Measurements from ENCODE around the gene ANKS6. TPM values are rescaled to one million over a fixed set of nuclear protein-coding genes. Genes with fewer than 3 reads are reported as not detected.

Gene ANKS6
- total and polyA plus RNA-seq, 10 of the 15 experiments (the other 5 are each of a cell fraction or from before 2014, with no cell fraction given), result 2.0 to 16.2 (median 6.1) TPM

DNA sequence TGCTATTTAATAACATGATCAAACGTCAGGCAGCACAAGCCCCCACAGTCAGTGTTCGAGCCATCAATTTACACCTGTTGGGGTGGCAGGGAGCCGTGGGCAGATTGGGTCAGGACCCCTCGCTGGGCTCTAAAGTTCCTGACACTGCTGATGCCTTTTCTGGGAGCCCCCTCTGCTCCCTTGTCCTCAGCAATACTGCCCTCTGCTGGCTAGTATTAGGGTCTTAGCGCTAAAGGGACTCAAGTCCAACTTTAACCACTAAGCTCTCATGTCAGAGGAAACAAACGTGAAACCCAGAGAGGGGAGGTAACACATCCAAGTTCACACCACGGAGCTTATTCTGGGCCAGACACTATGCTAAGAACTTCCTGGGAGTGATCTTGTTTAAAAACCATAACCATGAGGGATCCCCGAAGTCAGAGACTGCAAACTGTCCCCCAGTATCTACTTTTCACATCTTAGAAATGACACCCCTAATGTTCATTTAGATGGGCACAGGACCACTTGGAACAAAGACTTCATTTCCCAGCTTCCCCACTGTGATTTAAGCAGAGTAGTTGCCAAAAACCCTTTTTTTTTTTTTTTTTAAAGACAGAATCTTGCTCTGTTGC, 20.4 kb downstream of the ANKS6 start:
- POLR2A ChIA-PET, result no interaction called here
- H2AFZ ChIP-seq (ENCODE audit: control insufficient read depth, low read depth, low read length), result no peak overlapping the region

More for the DNA sequence above, 20.4 kb downstream of the ANKS6 start:
- ChIA-PET CTCF (interaction anchor here (0.6 to 5.4 kb wide), 36 partner anchors 9 to 1094 kb away, joined by 3 to 97 read pairs (median 4); partner anchors contain the start of genes GALNT12 and TRMO), SMC1A (ENCODE audit: uncharacterized antibody, unreplicated experiment) (interaction anchor here (0.7 to 3.1 kb wide), 8 partner anchors 9 to 657 kb away, joined by 3 to 13 read pairs (median 6); partner anchors contain the start of gene TRIM14), RAD21 (ENCODE audit: unreplicated experiment) (interaction anchor here (0.7 to 4.4 kb wide), 4 partner anchors 8 to 464 kb away, joined by 3 to 24 read pairs (median 13); no protein-coding TSS in a partner anchor)
- Histone ChIP-seq H3K27me3 (replicated peaks in 1 of 2; ENCODE audit: control insufficient read depth in 2 of 2, insufficient read depth in 2 of 2, low read length in 1 of 2) (no peaks in the 10 kb centered on the region), H3K4me1 (ENCODE audit: control insufficient read depth, insufficient read depth, low read length) (no peaks in the 10 kb centered on the region), H3K4me3 (no peak overlapping the region), H3K9me3 (replicated peaks; ENCODE audit: control insufficient read depth, insufficient read depth, low read length) (no peaks in the 10 kb centered on the region), H3K36me3 (ENCODE audit: control insufficient read depth in 2 of 2, insufficient read depth in 2 of 2, low read length in 1 of 2) (no peaks in the 10 kb centered on the region), H4K20me1 (ENCODE audit: control insufficient read depth, insufficient read depth) (no peaks in the 10 kb centered on the region), H3K4me2 (ENCODE audit: control insufficient read depth, insufficient read depth) (no peak overlapping the region), H3K9ac (ENCODE audit: control insufficient read depth, insufficient read depth, low read length) (no peak overlapping the region), H3K79me2 (ENCODE audit: control insufficient read depth, insufficient read depth, low read length) (no peaks in the 10 kb centered on the region), H3K27ac (ENCODE audit: control insufficient read depth, insufficient read depth) (no peak overlapping the region)
- TF ChIP-seq YY1 (IDR thresholded peaks at IDR 0.05; ENCODE audit: low read depth, low read length) (0 out of 2 replicates have a peak, but pooled peaks have one; percentile 35), SMC3 (IDR thresholded peaks at IDR 0.05; ENCODE audit: borderline replicate concordance, low read length) (peak; percentile 86), MYC (IDR thresholded peaks at IDR 0.05; ENCODE audit: insufficient read depth, insufficient read length, insufficient replicate concordance, low read length, severe bottlenecking) (no peak), SRF (IDR thresholded peaks at IDR 0.05; ENCODE audit: low read depth in 2 of 2, low read length in 2 of 2) (0 out of 4 replicates have a peak, but pooled peaks of 1 of the 2 experiments have one; percentile 1), RAD21 (IDR thresholded peaks at IDR 0.05; ENCODE audit: insufficient read depth, low read depth, low read length) (peak; percentile 90), SIX5 (IDR thresholded peaks at IDR 0.05; ENCODE audit: low read depth, low read length, severe bottlenecking) (no peak), FOXM1 (IDR thresholded peaks at IDR 0.05; ENCODE audit: low read depth, low read length) (0 out of 2 replicates have a peak, but pooled peaks have one; percentile 15), ZZZ3 (IDR thresholded peaks at IDR 0.05; ENCODE audit: control insufficient read depth, insufficient read length, low read depth) (no peak), ZNF24 (IDR thresholded peaks at IDR 0.05) (no peak), ZBED1 (IDR thresholded peaks at IDR 0.05; ENCODE audit: borderline replicate concordance) (no peak)
- TF ChIP-seq, protein P1, sequence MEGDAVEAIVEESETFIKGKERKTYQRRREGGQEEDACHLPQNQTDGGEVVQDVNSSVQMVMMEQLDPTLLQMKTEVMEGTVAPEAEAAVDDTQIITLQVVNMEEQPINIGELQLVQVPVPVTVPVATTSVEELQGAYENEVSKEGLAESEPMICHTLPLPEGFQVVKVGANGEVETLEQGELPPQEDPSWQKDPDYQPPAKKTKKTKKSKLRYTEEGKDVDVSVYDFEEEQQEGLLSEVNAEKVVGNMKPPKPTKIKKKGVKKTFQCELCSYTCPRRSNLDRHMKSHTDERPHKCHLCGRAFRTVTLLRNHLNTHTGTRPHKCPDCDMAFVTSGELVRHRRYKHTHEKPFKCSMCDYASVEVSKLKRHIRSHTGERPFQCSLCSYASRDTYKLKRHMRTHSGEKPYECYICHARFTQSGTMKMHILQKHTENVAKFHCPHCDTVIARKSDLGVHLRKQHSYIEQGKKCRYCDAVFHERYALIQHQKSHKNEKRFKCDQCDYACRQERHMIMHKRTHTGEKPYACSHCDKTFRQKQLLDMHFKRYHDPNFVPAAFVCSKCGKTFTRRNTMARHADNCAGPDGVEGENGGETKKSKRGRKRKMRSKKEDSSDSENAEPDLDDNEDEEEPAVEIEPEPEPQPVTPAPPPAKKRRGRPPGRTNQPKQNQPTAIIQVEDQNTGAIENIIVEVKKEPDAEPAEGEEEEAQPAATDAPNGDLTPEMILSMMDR (IDR thresholded peaks at IDR 0.05 in 2 of 3, conservative IDR thresholded peaks at IDR 0.05 in 1 of 3; ENCODE audit: control insufficient read depth in 2 of 3, extremely low read depth in 1 of 3, insufficient read depth in 1 of 3, low read depth in 3 of 3, low read length in 3 of 3), result peak; percentile 76 to 79 (median 76)
- DNase-seq (ENCODE audit: low read depth, low spot score) (no peak), FAIRE-seq (peak; percentile 84), ATAC-seq (peak; percentile 91)
- in situ Hi-C loops (cut with MboI), result loop anchor here (10.0 to 25.0 kb wide), 2 partner anchors 241 to 714 kb away; partner anchors contain the start of gene NANS
- 12% methylated on average over 8 of the region's 8 CpGs for WGBS (ENCODE audit: insufficient coverage, insufficient replicate concordance, low lambda C conversion rate, missing lambda C conversion rate)
- intact Hi-C loops (cut with micrococcal nuclease; ENCODE audit: unreplicated experiment), result loop anchor here (1.0 kb wide), 2 partner anchors 239 to 461 kb away; no protein-coding TSS in a partner anchor
- no TSS peak for BruUV-seq (replicated peaks)
